Measurements from ENCODE around the gene ADISSP. TPM values are rescaled to one million over a fixed set of nuclear protein-coding genes. Genes with fewer than 3 reads are reported as not detected.

Gene ADISSP
- total RNA-seq, 1 donor = 18.5 TPM

- Histone ChIP-seq H2AFZ (ENCODE audit: low read length) (no peak overlapping the region), H3K27ac (ENCODE audit: low read depth, low read length) (no peak overlapping the region), H4K20me1 (ENCODE audit: insufficient read depth, low read length) (no peaks in the 10 kb centered on the region), H3K4me2 (ENCODE audit: insufficient read depth, low read length) (no peak overlapping the region), H3K4me1 (ENCODE audit: insufficient read depth, low read length) (no peaks in the 10 kb centered on the region), H3K9me3 (ENCODE audit: low read depth, low read length) (no peaks in the 10 kb centered on the region), H3K36me3 (ENCODE audit: insufficient read depth, low read length) (no peaks in the 10 kb centered on the region), H3K27me3 (ENCODE audit: insufficient read depth, low read length) (no peaks in the 10 kb centered on the region), H3K4me3 (ENCODE audit: insufficient read depth, low read length) (no peak overlapping the region), H3K79me2 (ENCODE audit: insufficient read depth, low read length) (no peaks in the 10 kb centered on the region)
- no peak for TF ChIP-seq CTCF (IDR thresholded peaks at IDR 0.05; ENCODE audit: extremely low read depth, low read depth, low read length)
- DNase-seq (ENCODE audit: insufficient read length, low spot score, missing footprints) = peak; percentile 90
These were observed 20.1 kb downstream of the ADISSP start for GRCh38 chr20:3747471-3747870.

- Histone ChIP-seq H4K20me1 (ENCODE audit: insufficient read depth, low read length) (no peaks in the 10 kb centered on the region), H3K4me3 (ENCODE audit: insufficient read depth, low read length) (no peak overlapping the region), H3K27me3 (ENCODE audit: insufficient read depth, low read length) (peaks cover 2% of the 10 kb centered on the region), H3K9me3 (ENCODE audit: low read depth, low read length) (no peaks in the 10 kb centered on the region), H3K36me3 (ENCODE audit: insufficient read depth, low read length) (no peaks in the 10 kb centered on the region), H3K79me2 (ENCODE audit: insufficient read depth, low read length) (no peaks in the 10 kb centered on the region), H3K27ac (ENCODE audit: low read depth, low read length) (no peak overlapping the region), H3K4me2 (ENCODE audit: insufficient read depth, low read length) (no peak overlapping the region), H2AFZ (ENCODE audit: low read length) (no peak overlapping the region), H3K4me1 (ENCODE audit: insufficient read depth, low read length) (no peaks in the 10 kb centered on the region)
- no peak for TF ChIP-seq CTCF (IDR thresholded peaks at IDR 0.05; ENCODE audit: extremely low read depth, low read depth, low read length)
- peak; percentile 14 for DNase-seq (ENCODE audit: insufficient read length, low spot score, missing footprints)
These were observed 21.8 kb downstream of the ADISSP start for GRCh38 chr20:3745686-3746173.

GRCh38 chr20:3744806-3745685 is 22.5 kb downstream of the ADISSP start:
- Histone ChIP-seq H3K36me3 (ENCODE audit: insufficient read depth, low read length) (no peaks in the 10 kb centered on the region), H3K4me2 (ENCODE audit: insufficient read depth, low read length) (no peak overlapping the region), H4K20me1 (ENCODE audit: insufficient read depth, low read length) (no peaks in the 10 kb centered on the region), H3K27ac (ENCODE audit: low read depth, low read length) (no peak overlapping the region), H2AFZ (ENCODE audit: low read length) (no peak overlapping the region), H3K4me1 (ENCODE audit: insufficient read depth, low read length) (no peaks in the 10 kb centered on the region), H3K4me3 (ENCODE audit: insufficient read depth, low read length) (no peak overlapping the region), H3K27me3 (ENCODE audit: insufficient read depth, low read length) (peaks cover 3% of the 10 kb centered on the region), H3K79me2 (ENCODE audit: insufficient read depth, low read length) (no peaks in the 10 kb centered on the region), H3K9me3 (ENCODE audit: low read depth, low read length) (no peaks in the 10 kb centered on the region)
- DNase-seq (ENCODE audit: insufficient read length, low spot score, missing footprints) = peak; percentile 88
- TF ChIP-seq CTCF (IDR thresholded peaks at IDR 0.05; ENCODE audit: extremely low read depth, low read depth, low read length) = no peak

- no peaks in the 10 kb centered on the region for H3K79me2 ChIP-seq (ENCODE audit: insufficient read depth, low read length)
- H2AFZ ChIP-seq (ENCODE audit: low read length) = no peak overlapping the region
- no peaks in the 10 kb centered on the region for H4K20me1 ChIP-seq (ENCODE audit: insufficient read depth, low read length)
- no peak overlapping the region for H3K27ac ChIP-seq (ENCODE audit: low read depth, low read length)
- peaks cover 3% of the 10 kb centered on the region for H3K27me3 ChIP-seq (ENCODE audit: insufficient read depth, low read length)
- H3K4me2 ChIP-seq (ENCODE audit: insufficient read depth, low read length) = no peak overlapping the region
- H3K36me3 ChIP-seq (ENCODE audit: insufficient read depth, low read length) = no peaks in the 10 kb centered on the region
- no peaks in the 10 kb centered on the region for H3K4me1 ChIP-seq (ENCODE audit: insufficient read depth, low read length)
- peak; percentile 62 for DNase-seq (ENCODE audit: insufficient read length, low spot score, missing footprints)
- H3K4me3 ChIP-seq (ENCODE audit: insufficient read depth, low read length) = no peak overlapping the region
- TF ChIP-seq CTCF (IDR thresholded peaks at IDR 0.05; ENCODE audit: extremely low read depth, low read depth, low read length) = no peak
- no peaks in the 10 kb centered on the region for H3K9me3 ChIP-seq (ENCODE audit: low read depth, low read length)
These were observed 23.5 kb downstream of the ADISSP start for GRCh38 chr20:3744037-3744436.

All from osteoblast (primary cell).